Astrocyte (in vitro differentiated cells and primary cell): ENCODE data around the gene PAX5.

ENCODE experiments used
- EZH2 ChIP-seq: IDR thresholded peaks from 2 replicates; pipeline ENCODE4 v1.6.1; 2012; ENCODE audit warnings: mild to moderate bottlenecking, low read length, inconsistent platforms; ENCODE audit not compliant: insufficient read depth
- TF ChIP-seq, protein P1 (sequence below): IDR thresholded peaks from 2 replicates; pipeline ENCODE4 v1.5.1; 2011; ENCODE audit warnings: low read depth, mild to moderate bottlenecking, inconsistent platforms, low read length, moderate library complexity; ENCODE audit not compliant: insufficient read depth

- TF ChIP-seq, protein P1, sequence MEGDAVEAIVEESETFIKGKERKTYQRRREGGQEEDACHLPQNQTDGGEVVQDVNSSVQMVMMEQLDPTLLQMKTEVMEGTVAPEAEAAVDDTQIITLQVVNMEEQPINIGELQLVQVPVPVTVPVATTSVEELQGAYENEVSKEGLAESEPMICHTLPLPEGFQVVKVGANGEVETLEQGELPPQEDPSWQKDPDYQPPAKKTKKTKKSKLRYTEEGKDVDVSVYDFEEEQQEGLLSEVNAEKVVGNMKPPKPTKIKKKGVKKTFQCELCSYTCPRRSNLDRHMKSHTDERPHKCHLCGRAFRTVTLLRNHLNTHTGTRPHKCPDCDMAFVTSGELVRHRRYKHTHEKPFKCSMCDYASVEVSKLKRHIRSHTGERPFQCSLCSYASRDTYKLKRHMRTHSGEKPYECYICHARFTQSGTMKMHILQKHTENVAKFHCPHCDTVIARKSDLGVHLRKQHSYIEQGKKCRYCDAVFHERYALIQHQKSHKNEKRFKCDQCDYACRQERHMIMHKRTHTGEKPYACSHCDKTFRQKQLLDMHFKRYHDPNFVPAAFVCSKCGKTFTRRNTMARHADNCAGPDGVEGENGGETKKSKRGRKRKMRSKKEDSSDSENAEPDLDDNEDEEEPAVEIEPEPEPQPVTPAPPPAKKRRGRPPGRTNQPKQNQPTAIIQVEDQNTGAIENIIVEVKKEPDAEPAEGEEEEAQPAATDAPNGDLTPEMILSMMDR: no peak
- no peak for TF ChIP-seq EZH2
Measured at GRCh38 chr9:36826581-36826980, 207.5 kb downstream of the PAX5 start.
